Prostate gland (tissue), 2 donors: ENCODE measurements around the gene OLFML2B.

ENCODE experiments used
- POLR2A ChIP-seq: fragments of 450-650 bp; IDR thresholded peaks from one replicate; pipeline ENCODE4 v1.6.1; 2016; ENCODE audit warnings: antibody characterized with exemption, mild to moderate bottlenecking
- POLR2AphosphoS5 ChIP-seq: sonication (generic); formaldehyde crosslinking; IDR thresholded peaks from one replicate; pipeline ENCODE4 v1.6.1; 2017; ENCODE audit warnings: antibody characterized with exemption
- TF ChIP-seq, protein P1 (sequence below), 4 experiments: fragments of 200-600 bp in 2 of 4; fragments of 450-650 bp in 2 of 4; sonication (generic) in 2 of 4; IDR thresholded peaks; 1 replicate in 3 of 4; 2 replicates in 1 of 4; pipeline ENCODE4 v1.5.1; 2016 to 2019; ENCODE audit warnings: antibody characterized with exemption in 4 of 4, mild to moderate bottlenecking in 2 of 4, moderate library complexity in 2 of 4

DNA sequence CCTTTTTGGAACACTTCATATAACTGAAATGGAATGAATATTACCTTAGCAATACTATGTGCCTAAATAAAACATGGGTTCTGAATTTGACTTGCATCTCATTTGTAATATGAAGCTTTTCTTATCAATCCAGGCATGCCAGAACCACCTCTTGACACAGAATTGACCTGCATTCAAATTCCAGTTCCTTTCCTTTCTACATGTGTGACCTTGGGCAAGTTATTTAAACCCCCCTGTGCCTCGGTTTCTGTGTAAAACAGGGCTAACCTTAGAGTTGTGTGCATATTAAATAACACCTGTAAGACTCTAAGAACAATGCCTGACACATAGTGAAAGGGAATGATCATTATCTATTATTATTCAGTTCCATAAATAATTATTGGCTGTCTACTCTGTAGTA lies 43.8 kb upstream of the OLFML2B start:
- TF ChIP-seq, protein P1, sequence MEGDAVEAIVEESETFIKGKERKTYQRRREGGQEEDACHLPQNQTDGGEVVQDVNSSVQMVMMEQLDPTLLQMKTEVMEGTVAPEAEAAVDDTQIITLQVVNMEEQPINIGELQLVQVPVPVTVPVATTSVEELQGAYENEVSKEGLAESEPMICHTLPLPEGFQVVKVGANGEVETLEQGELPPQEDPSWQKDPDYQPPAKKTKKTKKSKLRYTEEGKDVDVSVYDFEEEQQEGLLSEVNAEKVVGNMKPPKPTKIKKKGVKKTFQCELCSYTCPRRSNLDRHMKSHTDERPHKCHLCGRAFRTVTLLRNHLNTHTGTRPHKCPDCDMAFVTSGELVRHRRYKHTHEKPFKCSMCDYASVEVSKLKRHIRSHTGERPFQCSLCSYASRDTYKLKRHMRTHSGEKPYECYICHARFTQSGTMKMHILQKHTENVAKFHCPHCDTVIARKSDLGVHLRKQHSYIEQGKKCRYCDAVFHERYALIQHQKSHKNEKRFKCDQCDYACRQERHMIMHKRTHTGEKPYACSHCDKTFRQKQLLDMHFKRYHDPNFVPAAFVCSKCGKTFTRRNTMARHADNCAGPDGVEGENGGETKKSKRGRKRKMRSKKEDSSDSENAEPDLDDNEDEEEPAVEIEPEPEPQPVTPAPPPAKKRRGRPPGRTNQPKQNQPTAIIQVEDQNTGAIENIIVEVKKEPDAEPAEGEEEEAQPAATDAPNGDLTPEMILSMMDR (IDR thresholded peaks at IDR 0.05) = no peak
- TF ChIP-seq POLR2AphosphoS5 (no peak), POLR2A (no peak)
